GM18907 (cell line): ENCODE results near the gene TFG.

ENCODE experiments used
- ATAC-seq: cut with Tn5 transposase; IDR thresholded peaks from one replicate; pipeline ENCODE4 v1.9.1; 2021; ENCODE audit warnings: mild to moderate bottlenecking, moderate library complexity; ENCODE audit not compliant: unreplicated experiment

TFG gene

GRCh38 chr3:100789579-100789978 lies 80.3 kb downstream of the TFG start:
- ATAC-seq: no peak

- no peak for ATAC-seq
Observed at GRCh38 chr3:100796556-100796955, 87.3 kb downstream of the TFG start.

GRCh38 chr3:100798012-100798411 lies 88.7 kb downstream of the TFG start:
- no peak for ATAC-seq
